NT2/D1 (cell line): Measurements from ENCODE around the gene CNN2.

ENCODE experiments used
- DNase-seq: peaks from one replicate; pipeline ENCODE4 v3.0.0-alpha.2; 2011; ENCODE audit warnings: low read depth, low spot score
- H3K27me3 ChIP-seq: 2 replicates; pipeline ENCODE4 v1.6.0; 2011; ENCODE audit warnings: mild to moderate bottlenecking; ENCODE audit not compliant: insufficient read length, insufficient read depth
- H3K36me3 ChIP-seq: 2 replicates; pipeline ENCODE4 v1.6.1; 2011; ENCODE audit warnings: mild to moderate bottlenecking, low read length, mixed read lengths; ENCODE audit not compliant: insufficient read depth, insufficient read length
- H3K4me1 ChIP-seq: 2 replicates; pipeline ENCODE4 v1.5.1; 2011; ENCODE audit not compliant: insufficient read depth, insufficient read length
- H3K4me3 ChIP-seq: 2 replicates; pipeline ENCODE4 v1.5.1; 2011; ENCODE audit warnings: low read depth; ENCODE audit not compliant: insufficient read length
- H3K9ac ChIP-seq: 2 replicates; pipeline ENCODE4 v1.6.0; 2011; ENCODE audit warnings: low read depth; ENCODE audit not compliant: insufficient read length
- H3K9me3 ChIP-seq: 2 replicates; pipeline ENCODE4 v1.5.1; 2011; ENCODE audit warnings: mild to moderate bottlenecking, low read length; ENCODE audit not compliant: insufficient read depth
- SUZ12 ChIP-seq: IDR thresholded peaks from 2 replicates; pipeline ENCODE4 v1.6.1; 2011; ENCODE audit not compliant: insufficient read length, insufficient read depth; ENCODE audit errors: extremely low read depth
- YY1 ChIP-seq: IDR thresholded peaks from 2 replicates; pipeline ENCODE4 v1.6.1; 2011; ENCODE audit not compliant: insufficient read length, insufficient read depth
- ZNF274 ChIP-seq: IDR thresholded peaks from 2 replicates; pipeline ENCODE4 v1.6.1; 2011; ENCODE audit warnings: mild to moderate bottlenecking, low read depth, low read length

Gene CNN2

GRCh38 chr19:1058112-1058511, 31.7 kb downstream of the CNN2 start:
- H3K9ac ChIP-seq, result no peak overlapping the region
- H3K36me3 ChIP-seq, result peaks cover 18% of the 10 kb centered on the region
- no peaks in the 10 kb centered on the region for H3K4me1 ChIP-seq

GRCh38 chr19:1060689-1061088, 34.3 kb downstream of the CNN2 start:
- Histone ChIP-seq H3K9ac (no peak overlapping the region), H3K4me1 (peaks cover 3% of the 10 kb centered on the region), H3K9me3 (peaks cover 44% of the 10 kb centered on the region), H3K4me3 (no peak overlapping the region), H3K36me3 (peaks cover 5% of the 10 kb centered on the region), H3K27me3 (peaks cover 5% of the 10 kb centered on the region)
- DNase-seq, result no peak
- TF ChIP-seq ZNF274, result no peak
- TF ChIP-seq SUZ12, result no peak
- no peak for TF ChIP-seq YY1

More at GRCh38 chr19:1058112-1058511, 31.7 kb downstream of the CNN2 start:
- Histone ChIP-seq H3K27me3 (no peaks in the 10 kb centered on the region), H3K4me3 (no peak overlapping the region), H3K9me3 (peaks cover 60% of the 10 kb centered on the region)
- TF ChIP-seq ZNF274 (no peak), YY1 (no peak), SUZ12 (no peak)
- no peak for DNase-seq

GRCh38 chr19:1061987-1062386, 35.6 kb downstream of the CNN2 start:
- TF ChIP-seq ZNF274, result no peak
- no peak for TF ChIP-seq SUZ12
- TF ChIP-seq YY1, result no peak
- no peak for DNase-seq
- Histone ChIP-seq H3K36me3 (peaks cover 5% of the 10 kb centered on the region), H3K4me1 (peaks cover 11% of the 10 kb centered on the region), H3K9ac (no peak overlapping the region), H3K27me3 (peaks cover 11% of the 10 kb centered on the region), H3K4me3 (no peak overlapping the region), H3K9me3 (peaks cover 31% of the 10 kb centered on the region)

- no peak for TF ChIP-seq ZNF274
- TF ChIP-seq YY1, result no peak
- no peak for TF ChIP-seq SUZ12
- no peak for DNase-seq
- H3K4me1 ChIP-seq, result peaks cover 11% of the 10 kb centered on the region
- H3K36me3 ChIP-seq, result peaks cover 5% of the 10 kb centered on the region
- H3K27me3 ChIP-seq, result peaks cover 14% of the 10 kb centered on the region
- no peak overlapping the region for H3K9ac ChIP-seq
- H3K4me3 ChIP-seq, result no peak overlapping the region
- H3K9me3 ChIP-seq, result peaks cover 26% of the 10 kb centered on the region
Measured at GRCh38 chr19:1062387-1063029, 36.1 kb downstream of the CNN2 start.

- Histone ChIP-seq H3K4me1 (peaks cover 11% of the 10 kb centered on the region), H3K9me3 (peaks cover 18% of the 10 kb centered on the region; the same call in 1 of the 2 replicates), H3K9ac (no peak overlapping the region), H3K36me3 (peaks cover 5% of the 10 kb centered on the region), H3K4me3 (no peak overlapping the region), H3K27me3 (peaks cover 20% of the 10 kb centered on the region)
- no peak for DNase-seq
- TF ChIP-seq SUZ12 (no peak), YY1 (no peak), ZNF274 (no peak)
Measured at GRCh38 chr19:1063030-1063908, 36.9 kb downstream of the CNN2 start.

- Histone ChIP-seq H3K4me3 (peak overlapping the region; percentile 40), H3K9me3 (peaks cover 10% of the 10 kb centered on the region; the same call in 1 of the 2 replicates), H3K27me3 (peaks cover 28% of the 10 kb centered on the region), H3K9ac (no peak overlapping the region), H3K36me3 (no peaks in the 10 kb centered on the region), H3K4me1 (peaks cover 11% of the 10 kb centered on the region)
- DNase-seq, result no peak
- TF ChIP-seq YY1 (no peak), SUZ12 (no peak), ZNF274 (no peak)
Measured at GRCh38 chr19:1063909-1064660, 37.7 kb downstream of the CNN2 start.
